T-helper 9 cell (primary cell): ENCODE results near the gene ADPRHL1.

Source experiments
- DNase-seq: peaks from one replicate; pipeline ENCODE4 v3.0.0-alpha.2; 2020

Gene ADPRHL1

DNA sequence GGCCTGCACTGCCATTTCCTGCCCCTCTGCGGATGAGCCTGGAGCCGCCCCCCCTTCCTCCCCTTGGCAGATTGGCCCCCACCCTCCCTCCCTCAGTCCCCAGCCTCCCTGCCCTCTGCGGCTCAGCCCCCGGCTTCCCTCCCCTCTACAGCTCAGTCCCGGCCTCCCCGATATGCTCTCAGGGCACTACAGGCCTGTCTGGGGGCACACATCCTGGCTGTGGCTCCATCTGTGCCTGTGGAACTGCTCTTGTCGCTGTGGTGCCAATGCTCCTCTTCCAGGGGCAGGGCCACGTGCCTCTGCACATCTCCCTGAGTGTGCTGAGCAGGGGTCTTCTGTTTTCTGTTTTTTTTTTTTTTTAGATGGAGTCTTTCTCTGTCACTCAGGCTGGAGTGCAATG, 39.0 kb downstream of the ADPRHL1 start:
- DNase-seq, result no peak

DNA sequence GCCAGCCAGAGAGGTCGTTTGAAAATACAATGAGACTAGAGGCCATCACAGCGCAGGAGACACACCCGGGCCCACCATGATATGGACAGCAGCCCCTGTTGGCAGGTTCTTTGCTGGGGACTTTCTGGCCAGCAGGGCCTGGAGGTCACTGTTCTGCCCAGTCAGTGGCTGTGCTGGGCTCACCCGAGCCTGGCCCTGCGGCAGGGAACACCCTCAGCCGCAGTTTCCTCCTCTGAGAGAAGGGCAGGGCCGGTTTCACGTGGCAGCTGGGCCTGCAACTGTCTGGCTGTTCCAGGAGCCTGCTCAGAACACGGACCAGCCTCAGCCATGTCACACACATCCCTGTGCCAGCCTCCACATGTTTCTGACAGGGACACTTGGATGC, 39.4 kb downstream of the ADPRHL1 start:
- no peak for DNase-seq

DNA sequence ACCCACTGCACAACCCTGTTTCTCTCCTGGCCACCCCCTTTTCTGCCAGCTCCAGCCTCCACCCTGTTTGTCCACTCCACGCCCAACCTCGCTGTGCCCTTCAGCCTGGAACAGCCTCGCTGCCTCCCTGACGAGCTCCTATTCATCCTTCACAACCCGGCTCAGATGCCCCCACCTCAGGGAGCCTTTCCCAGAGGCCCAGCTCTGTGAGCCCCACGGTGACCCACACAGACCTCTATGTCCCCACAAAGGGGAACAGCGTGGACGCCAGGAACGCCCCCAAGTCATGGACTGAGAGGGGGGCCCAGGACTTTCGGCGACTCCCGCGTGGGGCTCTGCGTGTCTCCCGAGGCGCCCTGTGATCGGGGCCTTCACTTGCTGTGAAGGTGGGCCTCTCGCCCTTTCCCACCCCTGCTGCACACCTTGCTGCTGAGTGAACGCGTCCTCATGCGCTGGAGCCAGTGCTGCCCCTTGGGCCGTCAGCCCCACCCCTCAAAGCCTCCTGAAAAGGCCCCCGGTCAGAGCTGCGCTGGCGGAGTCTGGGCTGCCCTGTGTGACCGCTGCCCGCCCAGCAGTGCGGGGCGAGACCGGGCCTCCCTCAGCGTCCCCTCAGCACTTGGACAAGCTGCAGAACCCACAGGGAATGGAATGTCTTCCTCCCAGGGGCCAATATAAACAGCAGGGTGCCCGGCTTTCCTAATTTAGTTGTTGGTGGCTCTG, 40.0 kb downstream of the ADPRHL1 start:
- DNase-seq, result no peak

DNA sequence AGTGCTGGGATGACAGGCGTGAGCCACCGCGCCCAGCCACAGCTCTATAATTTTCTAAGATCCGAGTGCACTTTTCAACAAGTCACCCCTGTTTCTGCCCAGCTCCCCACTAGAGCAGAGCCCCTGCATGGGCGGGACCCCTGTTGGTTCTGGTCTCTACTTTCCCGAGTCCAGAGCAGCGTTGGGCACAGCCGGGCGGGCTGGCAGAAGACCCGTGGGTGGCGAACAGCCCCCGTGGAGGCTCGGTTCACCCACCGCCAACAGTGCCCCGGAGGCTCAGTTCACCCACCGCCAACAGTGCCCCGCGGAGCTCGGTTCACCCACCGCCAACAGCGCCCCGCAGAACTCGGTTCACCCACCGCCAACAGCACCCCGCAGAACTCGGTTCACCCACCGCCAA, 40.8 kb downstream of the ADPRHL1 start:
- no peak for DNase-seq

- DNase-seq, result no peak
Observed at GRCh38 chr13:113411216-113412023, 41.9 kb downstream of the ADPRHL1 start.

GRCh38 chr13:113410472-113411201, 42.7 kb downstream of the ADPRHL1 start:
- no peak for DNase-seq

DNA sequence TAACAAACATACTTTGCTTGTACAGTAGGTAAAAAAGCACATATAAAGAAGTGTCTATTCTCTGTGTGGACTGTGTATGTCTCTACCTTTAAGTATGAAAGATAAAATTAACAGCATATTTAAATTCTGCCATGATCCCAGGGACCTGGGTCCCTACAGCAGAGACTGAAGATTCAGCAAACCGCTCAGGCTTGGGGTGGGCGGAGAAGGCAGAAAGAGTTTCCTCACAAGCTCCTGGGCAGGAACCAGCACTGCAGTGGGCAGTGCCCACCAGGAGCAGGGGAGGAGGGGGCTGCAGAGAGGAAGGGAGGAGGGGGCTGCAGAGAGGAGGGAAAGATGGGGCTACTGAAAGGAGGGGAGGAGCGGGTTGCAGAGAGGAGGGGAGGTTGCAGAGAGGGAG, 44.7 kb downstream of the ADPRHL1 start:
- DNase-seq, result no peak

GRCh38 chr13:113407531-113408393, 45.5 kb downstream of the ADPRHL1 start:
- no peak for DNase-seq

- DNase-seq, result no peak
Observed at GRCh38 chr13:113407103-113407530, 46.2 kb downstream of the ADPRHL1 start.

DNA sequence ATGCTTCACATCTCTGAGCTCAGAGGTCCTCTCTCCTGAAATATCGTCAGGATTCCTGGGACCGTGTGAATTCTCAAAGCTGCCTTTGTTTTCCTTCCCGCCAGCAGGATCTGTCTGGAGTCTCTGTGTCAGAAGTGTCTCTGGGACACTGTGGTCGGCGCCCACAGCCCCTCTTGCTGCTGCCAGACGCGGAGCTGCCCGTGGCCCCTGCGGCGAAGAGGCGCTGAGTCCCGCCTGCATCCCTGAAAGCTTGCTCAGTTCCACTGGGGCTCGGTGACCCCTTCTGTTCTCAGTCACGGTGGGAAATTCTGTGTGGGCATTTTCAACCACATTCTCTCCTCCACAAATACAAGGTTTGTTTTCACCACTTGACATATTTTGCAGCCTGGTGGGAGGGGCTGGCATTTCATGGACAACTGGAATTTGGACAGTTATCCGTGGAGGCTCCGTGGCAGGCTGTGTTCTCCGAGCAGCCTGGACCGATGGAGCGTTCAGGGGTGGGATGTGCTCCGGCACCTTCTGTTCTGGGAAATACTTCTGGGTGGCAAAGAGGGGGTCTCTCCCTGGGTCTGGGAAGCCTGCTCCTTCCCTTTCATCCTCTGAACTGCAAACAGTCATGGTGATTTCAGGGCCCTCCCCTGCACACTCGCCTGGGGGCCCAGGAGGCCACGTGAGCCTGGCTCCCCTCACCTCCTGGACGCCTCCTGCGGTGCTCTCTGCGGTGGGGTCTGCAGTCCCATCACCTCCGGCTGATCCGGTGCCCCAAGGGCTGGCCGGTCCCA, 46.8 kb downstream of the ADPRHL1 start:
- no peak for DNase-seq

DNA sequence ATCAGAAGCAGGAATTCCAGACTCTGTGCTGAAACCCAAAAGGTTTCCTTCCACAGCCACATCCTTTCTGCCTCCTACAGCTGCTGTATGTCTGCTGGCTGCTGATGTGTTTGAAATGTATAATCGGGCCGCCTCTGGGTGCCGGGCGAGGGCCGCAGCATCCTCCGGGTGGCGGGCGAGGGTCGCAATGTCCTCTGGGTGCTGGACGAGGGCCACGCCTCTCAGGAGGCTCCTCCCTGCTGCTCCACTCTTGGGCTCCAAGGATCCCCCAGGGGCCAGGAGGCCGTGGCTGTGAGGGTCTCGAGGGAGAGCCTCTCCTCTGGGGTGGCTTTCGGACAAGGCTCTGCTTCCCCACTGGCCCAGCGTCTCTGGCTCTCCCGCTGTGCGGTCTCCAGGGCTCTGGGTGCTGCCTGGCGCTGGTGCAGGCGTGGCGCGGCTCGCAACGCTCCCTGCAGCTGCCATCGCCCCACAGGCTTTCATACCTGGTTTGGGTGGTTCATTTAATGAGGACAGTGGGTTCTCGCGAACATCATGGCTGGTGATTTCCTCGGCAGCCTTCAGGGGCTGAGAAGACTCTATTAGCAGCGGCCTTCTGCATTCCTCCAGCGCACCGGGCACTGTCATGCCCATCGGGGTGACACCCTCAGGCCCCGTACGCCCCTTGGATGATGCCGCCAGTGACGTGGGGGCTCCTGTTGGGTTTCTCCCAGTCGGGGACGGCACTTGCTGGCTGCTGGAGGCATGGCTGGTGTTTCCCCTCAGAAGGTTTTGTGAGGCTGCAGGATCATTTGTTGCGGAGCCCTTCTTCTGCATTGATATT, 47.6 kb downstream of the ADPRHL1 start:
- no peak for DNase-seq

GRCh38 chr13:113404723-113405471, 48.4 kb downstream of the ADPRHL1 start:
- DNase-seq, result no peak

- DNase-seq, result no peak
Observed at GRCh38 chr13:113404366-113404722, 48.9 kb downstream of the ADPRHL1 start.

- no peak for DNase-seq
Observed at GRCh38 chr13:113403255-113404104, 49.8 kb downstream of the ADPRHL1 start.

GRCh38 chr13:113402471-113403254, 50.6 kb downstream of the ADPRHL1 start:
- DNase-seq, result no peak

- no peak for DNase-seq
Observed at GRCh38 chr13:113401452-113402415, 51.6 kb downstream of the ADPRHL1 start.
